ENCODE results near the gene PPARA.
"Not testable (repeated sequence)": the region's sequence is repeated elsewhere in the genome, so short reads cannot be mapped to it uniquely, and the experiment has no call there.

Gene PPARA

DNA sequence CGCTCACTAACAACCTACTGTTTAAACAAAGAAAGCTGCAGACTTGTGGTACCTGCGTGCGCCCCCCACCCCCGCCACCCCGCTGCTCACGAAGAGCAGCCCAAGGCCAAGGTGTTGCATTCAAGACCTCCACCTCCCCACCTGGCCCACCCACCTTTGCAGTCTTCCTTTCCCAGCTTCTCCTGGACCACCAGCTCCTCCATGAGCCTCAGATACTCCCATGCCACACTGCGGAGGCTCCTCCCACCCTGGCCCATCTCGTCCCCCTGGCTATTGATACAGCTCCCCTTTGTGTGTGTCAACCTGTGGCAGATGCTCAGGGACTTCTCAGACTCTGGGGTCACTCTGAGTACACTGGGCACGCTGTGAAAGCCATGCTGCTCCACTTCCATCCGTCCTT is 95.9 kb downstream of the PPARA start:
- no peak for DNase-seq (ENCODE audit: low spot score)

DNA sequence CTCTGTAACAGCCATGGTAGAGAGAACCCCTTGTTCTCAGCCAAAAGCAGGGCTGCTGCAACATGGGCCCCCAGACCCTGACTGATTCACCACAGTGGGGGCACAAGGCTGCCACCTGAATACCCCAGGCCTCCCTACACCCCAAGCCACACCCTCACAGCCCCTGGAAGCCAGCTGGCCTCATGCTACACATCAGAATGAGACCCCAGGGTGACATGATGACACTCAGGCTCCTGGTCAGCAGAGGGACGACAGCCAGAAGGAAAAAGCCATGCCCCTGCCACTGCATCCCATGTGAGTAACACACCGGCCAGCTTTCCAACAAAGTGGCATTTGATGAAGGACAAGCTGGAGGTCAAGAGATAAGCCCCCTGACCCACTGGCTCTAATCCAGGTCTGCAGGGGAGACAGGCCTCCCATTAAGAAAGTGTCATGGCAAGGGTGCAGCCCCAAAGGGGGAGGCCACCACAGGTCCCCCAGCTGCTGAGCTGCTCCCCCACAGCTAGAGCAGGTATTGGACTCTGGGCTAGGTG is 97.2 kb downstream of the PPARA start:
- no peak for DNase-seq (ENCODE audit: low spot score)

DNA sequence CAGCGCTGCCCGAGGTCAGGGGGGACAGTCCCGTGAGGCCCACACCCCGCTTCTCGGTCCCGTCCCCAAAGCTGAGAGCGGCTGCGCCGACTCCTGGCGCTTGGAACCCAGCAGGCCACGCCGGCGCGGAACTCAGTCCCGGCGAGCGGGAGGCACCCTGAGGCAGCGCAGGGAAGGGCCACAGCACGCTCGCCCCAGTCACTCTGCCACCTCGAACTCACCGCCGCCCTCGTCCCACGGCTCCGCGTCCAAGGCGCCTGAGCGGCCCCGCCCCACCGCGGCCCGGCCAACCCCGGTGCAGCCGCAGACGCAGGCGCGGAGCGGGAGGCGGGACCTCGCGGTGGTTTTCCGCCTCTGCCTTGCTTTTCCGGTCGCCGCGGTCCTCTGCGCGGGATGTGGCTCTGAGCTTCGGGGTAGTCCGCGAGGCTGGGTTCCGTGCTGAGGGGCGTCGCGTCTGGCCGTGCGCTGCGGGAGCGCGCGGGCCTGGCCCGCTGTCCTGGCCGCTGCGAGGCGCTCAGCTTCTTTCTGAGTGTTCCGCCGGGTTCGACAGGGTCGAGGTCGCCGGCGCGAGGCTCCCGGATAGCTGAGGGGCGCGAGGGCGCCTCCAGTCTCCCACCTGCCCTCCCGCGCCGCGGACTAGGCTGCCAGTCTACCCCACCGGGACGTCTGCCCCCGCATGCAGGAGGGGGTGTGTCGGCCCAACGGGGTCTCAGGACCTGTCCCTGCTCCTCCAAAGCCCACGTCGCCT is 99.9 kb downstream of the PPARA start, which contains the start of gene CDPF1:
TSS of gene CDPF1 (minus strand) at position 259 of the 748 bp plus-strand sequence. CDS start 2,009 bp downstream, outside the sequence.
- peak; percentile 94 for DNase-seq (ENCODE audit: low spot score)

DNA sequence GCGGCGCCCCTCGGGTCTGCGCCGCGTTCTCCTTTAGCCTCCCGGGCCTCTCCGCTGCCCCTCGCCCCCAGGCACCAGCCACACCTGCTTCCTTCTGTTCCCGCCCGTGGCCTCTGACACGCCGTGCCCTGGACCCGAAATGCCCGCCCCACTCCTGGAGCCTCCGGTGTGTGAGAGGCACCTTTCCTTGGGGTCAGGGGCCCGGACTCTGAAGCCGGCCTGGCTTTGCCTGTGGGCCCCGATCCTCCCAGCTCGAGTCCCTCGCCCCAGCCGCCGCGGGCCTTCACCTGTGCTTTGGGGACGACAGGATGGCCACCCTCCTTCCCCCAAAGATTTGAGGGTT is 100.4 kb downstream of the PPARA start:
- DNase-seq (ENCODE audit: low spot score), result no peak

DNA sequence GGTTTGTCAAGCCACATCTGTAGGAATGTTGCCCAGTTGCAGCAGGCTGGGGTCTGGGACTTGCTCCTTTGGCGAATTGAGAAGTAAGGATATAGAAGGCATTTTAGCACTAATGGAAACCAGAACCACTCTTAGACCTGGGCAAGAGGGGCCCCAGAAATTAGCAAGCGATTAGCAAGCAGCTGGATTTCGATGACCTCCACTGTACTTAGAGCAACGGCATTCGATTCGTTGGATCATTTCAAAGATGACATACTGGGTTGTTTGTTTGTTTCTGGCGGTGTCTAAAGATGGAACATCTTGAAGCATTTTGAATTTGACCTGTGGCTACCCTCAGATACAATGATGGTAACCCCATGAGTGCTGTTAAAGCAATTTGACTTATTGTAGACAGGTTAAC is 100.9 kb downstream of the PPARA start:
- DNase-seq (ENCODE audit: low spot score), result no peak

DNA sequence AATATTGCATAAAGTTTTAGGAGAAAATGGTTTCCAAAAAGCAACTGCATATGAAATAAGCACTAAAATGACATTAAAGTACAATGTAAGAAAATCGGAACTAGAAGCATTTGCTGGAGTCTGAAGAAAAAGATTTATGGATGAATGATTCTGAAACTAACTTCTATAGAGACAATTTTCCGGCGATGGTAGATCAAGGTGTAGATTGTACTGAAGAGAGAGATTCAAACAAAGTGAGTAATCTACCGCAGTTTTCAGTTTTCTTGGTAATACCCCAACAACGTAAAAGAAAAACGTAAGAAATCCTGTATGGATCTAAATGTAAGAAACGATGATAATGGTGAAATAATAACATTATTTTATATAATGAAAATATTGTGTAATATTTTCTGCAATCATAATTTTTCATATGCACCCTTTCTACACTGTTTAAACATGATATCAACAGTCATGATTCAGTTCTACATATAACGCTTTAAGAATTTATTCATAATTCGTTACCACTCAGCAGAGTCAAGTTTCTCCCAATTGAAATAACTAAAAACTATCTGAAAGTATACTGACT is 101.6 kb downstream of the PPARA start:
- no peak for DNase-seq (ENCODE audit: low spot score)

DNA sequence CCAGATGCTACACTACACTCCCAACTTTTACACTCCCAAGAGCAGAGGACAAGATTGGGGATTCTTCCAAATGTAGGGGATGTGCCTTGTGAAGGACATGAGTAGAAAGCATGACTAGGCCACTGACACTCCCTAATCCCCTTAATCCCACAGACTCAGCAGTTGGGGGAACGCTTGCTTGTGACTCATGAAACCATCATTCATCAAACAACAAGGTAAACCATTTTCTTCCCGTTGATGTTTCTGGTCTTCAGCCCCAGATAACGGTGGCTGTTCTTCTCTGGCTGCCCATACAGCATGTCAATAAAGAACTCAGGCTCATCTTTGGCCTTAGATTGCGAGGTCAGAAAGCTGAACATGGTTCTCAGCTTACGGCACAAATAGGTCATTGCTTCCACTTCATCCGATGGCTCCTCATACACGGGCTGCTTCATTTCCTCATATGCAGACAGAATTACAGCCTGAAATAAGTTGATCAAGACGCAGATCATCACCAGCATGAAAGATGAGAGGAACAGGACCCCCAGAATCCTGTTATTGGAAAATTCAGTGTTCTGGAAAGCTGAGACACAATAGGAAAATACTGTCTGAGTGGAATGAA is 106.1 kb downstream of the PPARA start:
- DNase-seq (ENCODE audit: low spot score), result no peak

DNA sequence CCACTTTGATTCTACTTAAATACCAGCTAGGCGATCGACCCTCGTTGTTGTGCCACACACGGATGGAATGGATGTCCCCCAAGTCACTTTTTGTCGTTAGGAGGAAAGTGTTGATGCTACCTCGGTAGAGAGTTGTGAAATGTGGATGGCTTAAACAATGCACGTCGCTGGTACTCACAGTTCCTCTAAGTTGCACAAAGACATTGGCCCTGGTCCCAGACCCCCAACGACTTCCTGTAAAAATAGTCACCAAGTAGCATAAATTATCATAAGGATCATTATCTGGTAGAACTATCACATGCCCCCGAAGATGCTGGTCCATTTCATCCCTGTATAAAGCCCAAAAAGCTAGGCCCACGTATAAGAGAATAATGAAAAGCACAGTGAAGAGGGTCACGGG is 109.0 kb downstream of the PPARA start:
- DNase-seq (ENCODE audit: low spot score), result no peak

DNA sequence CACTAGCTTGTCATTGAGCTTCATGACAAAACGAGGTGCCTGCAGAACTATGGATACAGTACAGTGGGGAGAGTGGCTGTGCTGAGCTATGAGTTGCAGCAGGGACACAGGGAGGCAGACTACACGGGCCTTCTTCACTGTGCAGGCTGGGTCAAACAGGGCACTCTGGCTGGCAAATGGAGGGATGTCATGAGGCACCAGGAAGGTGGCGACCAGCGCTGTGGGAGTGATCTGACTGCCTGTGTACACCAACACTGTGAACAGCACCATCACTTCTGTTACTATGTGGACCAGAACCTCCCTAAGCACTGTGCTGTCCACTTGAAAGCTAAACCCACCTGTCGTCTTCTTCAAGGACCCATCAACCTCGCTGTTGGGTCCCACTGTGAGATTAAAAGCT is 109.7 kb downstream of the PPARA start:
- DNase-seq (ENCODE audit: low spot score), result no peak

DNA sequence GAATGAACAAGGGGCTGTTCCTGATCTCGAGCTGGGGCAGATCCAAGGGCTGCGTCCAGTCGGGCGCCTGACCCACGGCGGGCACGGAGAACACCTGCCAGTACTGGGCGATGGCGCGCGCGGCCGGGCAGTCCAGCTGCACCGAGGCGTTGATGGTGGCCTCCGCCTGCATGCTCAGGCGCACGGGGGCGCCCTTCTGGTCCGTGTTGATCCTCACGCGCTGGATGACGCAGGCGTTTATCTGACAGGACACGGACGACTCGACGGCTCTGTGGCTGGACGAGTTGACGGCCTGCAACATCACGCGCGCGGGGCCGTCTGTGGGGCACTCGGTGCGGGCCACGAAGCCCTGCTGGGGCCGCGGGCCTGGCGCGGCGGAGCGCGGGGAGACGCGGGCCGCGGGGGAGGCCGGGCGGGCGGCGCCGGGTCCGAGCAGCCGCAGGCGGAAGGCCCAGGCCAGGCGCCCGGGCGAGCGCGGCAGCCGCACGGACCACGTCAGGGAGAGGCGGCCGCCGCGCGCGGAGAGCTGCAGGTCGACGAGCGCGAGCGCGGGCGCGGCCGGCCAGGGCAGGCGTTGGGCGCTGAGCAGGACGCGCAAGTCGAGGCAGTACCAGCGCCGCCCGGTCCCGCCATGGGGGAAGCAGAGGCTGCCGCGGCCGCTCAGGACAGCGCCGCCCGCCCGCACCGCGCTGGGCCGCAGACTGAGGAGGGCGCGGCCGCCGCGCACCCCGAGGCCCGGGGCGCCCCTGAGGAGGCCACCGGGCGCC is 112.3 kb downstream of the PPARA start:
- peak; percentile 41 for DNase-seq (ENCODE audit: low spot score)

DNA sequence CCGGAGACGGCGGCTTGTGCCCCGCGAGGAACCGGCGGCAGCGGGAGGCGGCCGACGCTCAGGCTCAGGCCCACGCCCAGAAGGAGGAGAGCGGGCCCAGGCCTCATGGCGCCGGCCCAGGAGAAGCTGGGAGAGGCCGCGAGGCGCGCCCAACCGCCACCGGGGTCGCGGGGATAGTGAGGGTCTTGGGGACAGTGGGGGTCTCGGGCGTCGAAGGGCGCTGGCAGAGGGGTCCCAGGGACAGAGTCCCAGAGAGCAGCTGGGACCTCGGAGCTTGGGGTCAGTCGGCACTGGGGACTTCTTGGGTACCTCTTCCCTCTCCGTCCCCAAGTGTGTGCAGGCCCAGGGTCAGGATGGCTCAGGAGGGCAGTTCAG is 112.9 kb downstream of the PPARA start, which contains the start of gene PKDREJ:
TSS of gene PKDREJ (minus strand) at position 128 of the 375 bp plus-strand sequence. CDS start at position 107, 21 bp downstream.
- no peak for DNase-seq (ENCODE audit: low spot score)

DNA sequence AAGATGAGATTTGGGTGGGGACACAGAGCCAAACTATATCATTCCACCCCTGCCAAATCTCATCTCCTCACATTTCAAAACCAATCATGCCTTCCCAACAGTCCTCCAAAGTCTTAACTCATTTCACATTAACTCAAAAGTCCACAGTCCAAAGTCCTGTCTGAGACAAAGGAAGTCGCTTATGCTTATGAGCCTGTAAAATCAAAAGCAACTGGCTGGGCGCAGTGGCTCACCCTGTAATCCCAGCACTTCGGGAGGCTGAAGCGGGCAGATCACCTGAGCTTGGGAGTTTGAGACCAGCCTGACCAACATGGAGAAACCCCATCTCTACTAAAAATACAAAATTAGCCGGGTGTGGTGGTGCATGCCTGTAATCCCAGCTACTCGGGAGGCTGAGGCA is 114.2 kb downstream of the PPARA start:
- not testable (repeated sequence) for DNase-seq (ENCODE audit: low spot score)

DNA sequence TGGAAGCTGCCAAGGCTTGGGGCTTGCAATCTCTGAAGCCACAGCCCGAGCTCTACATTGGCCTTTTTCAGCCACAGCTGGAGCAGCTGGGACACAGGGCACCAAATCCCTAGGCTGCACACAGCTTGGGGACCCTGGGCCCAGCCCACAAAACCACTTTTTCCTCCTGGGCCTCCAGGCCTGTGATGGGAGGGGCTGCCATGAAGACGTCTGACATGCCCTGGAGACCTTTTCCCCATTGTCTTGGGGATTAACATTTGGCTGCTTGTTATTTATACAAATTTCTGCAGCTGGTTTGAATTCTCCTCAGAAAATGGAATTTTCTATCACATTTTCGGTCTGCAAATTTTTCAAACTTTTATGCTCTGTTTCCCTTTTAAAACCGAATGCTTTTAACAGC is 115.3 kb downstream of the PPARA start:
- DNase-seq (ENCODE audit: low spot score), result not testable (repeated sequence)

DNA sequence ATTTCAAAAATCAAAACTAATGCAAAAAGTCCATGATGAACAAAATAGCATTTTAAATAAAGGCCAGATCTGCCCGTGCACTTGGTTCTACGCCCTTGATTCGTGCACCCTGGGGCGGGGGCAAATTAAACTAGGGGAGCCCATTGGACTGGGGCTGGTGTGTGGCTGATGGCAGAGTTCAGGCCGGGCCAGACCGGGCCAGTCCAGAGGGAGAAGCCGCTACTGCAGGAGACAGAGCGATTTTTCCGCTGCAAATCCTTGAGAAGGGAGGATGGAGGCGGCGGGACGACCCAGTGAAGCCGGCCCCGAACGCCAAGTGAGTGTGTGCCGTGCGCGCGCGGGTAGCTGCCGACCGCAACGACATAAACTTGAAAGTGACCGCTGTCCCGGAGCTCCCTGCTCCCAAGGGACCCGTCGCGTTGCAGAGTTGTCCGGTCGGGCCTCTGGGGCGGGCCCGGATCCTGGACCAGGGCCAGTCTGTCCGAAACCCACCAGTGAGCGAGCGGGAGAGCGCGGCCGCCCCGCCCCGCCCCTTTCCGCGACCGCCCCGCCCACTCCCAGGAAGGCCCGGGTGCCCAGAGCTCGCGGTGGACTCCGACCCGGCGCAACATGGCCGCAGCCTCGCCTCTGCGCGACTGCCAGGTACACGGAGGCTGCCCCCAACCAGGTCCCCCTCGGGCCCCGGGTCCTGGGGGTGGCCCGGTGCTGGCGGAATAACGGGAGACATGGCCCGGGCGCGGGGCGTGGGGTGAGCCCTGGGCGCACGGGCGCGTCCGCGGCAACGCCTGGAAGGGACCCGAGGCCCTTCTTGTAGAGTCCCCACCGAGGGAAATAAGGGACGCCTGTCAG is 117.3 kb downstream of the PPARA start, which contains the start of gene TTC38:
TSS of gene TTC38 (plus strand) at position 578 of the 849 bp plus-strand sequence. CDS start at position 610, 32 bp downstream.
- DNase-seq (ENCODE audit: low spot score), result peak; percentile 89

DNA sequence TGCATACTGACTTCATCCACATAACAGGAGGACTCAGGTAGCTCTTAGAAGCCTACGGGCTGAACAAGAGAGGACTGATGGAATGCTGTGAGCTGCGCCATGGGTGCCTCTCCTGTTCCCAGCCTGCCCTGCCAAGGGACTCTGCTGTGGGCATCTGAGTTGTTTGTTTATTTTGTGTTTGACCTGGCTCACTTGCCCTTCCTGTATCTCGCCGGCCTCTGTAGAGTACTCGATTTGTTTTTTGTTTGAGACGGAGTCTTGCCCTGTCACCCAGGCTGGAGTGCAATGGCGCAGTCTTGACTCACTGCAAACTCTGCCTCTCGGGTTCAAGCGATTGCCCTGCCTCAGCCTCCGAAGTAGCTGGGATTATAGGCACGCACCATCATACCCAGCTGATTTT is 119.2 kb downstream of the PPARA start:
- DNase-seq (ENCODE audit: low spot score), result no peak

DNA sequence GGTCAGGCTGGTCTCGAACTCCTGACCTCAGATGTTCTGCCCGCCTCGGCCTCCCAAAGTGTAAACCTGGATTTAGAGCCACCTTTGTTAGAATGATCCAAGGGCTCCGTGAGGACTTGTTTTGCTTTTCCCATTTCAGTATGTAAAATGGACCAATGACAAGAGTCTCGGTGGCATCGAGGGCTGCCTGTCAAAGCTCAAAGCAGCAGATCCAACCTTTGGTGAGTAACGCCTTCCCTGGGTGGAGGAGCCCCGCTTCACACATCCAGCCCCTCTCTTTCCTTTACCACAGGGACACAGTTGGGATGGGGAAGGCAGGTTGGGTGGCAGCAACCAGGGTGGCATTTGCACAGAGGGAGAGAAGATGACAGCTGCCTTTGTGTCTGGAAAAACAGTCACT is 121.9 kb downstream of the PPARA start:
- no peak for DNase-seq (ENCODE audit: low spot score)

DNA sequence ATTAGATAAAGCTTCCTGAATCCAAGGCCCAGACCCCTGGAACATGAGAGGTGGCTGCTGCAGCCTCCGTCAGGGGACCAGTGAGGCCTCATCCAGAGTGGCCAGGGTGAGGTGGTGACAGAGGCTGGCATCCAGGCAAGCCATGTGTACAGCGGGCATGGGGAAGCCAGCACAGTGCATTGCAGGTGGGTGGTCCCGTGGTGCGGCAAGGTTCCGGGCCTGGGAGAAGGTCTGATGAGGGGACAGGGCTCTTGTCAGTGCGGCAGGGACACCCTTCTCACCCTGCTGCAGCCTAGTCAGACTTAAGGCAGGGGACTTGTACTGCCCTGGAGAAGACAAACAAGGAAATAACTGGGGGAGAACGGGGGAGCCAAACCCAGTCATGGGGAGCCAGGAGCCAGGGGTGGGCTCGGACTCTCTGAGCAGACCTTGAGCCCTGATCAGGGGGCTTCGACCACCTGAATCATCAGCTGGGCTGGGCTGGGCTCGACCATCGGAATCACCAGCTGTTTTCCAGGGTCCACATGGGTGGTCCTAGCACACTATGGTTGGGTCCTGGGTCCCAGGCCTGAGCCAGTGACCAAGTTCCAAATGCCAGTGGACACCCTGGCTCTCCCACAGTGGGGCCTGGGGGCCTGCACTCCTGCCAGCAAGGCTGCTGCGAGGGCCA is 122.6 kb downstream of the PPARA start:
- no peak for DNase-seq (ENCODE audit: low spot score)

DNA sequence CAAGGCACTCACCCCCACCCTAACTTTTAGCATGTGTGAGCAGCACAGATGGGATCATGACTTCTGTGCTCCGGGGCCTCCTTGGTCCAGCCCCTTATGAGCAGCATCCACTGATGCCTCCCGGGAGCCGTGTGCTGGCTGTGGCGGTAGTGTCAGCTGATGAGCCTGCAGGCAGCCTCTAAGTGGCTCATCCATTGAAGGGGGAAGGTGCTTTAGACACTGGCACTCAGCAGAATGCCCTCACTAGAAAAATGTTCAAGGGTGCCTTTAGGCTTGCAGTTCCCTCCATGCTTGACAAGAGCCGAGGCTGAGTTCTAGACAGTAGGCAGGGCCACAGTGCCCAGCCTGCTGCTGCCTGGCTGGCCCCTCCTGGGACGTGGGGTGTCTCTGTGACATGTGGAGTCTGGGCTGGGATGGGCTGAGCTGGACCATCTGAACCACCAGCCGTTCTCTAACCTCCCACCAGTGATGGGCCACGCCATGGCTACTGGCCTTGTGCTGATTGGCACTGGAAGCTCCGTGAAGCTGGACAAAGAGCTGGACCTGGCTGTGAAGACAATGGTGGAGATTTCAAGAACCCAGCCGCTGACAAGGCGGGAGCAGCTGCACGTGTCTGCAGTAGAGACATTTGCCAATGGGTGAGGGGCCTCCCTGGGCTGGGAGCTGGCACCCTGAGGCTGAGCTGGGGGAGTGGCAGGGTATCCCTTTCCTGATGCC is 123.3 kb downstream of the PPARA start:
- no peak for DNase-seq (ENCODE audit: low spot score)

DNA sequence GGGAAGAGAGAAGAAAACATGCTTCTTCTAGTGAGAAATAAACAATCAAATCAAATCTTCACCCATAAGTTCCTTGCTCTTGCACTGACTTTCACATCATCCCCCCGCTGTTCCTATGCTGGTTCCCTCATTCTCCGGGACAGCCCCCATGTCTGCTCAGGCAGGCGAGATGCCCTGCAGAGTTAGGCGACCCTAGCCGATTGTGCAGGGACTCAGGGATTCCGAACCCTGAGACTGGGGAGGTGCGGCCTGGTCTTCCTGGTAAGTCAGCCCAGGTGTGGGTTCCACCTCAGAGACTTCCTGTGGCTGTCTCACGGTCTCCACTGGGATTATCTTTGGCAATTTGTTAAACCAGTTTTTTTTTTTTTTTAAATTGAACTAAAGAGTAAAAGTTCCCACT is 124.1 kb downstream of the PPARA start:
- no peak for DNase-seq (ENCODE audit: low spot score)
